ENCODE results near the gene KCTD17.
A peak's percentile ranks its signal among the peaks of the same experiment; 100 is the strongest.

KCTD17 gene

DNA sequence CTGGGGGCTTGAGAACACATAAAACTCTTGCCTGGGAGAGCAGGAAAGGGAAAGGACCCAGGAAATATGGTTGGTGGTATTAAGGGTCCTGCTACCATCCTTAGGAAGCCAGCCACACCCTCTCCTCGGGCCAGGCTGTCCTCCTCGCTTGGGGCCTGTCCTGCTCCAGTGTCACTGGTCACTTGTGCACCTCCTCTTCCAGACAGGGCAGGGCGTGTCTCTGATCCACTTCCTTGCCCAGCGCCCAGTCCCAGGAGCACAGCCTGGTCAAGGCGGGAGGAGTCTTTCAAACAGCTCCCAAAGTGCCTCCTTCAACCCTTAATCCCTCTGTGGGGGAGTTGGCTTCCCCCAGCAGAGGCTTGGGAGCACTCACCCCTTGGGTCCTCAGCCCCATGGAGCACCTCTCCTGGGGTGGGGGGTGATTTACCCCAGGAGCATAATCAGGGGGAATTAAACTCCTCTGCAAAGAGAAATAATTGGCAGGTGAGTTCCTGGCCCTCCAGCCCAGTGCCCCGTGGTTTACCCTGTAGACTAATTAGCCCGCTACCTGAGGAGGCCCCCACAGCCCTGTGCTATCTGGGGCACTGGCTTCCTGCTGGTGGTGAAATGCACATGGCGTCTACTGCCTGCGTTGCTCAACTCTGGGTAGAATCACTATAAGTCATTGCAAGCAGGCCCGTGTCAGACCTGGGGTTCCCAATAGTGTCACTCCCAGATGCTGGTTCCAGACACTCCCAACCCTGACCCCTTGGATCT is 49.9 kb downstream of the KCTD17 start:
- POLR2A ChIA-PET, result no interaction called here
- Histone ChIP-seq H3K9me3 (ENCODE audit: control extremely low read depth in 1 of 5, control insufficient read depth in 4 of 5, insufficient read depth in 2 of 5, low read depth in 1 of 5, low read length in 4 of 5) (no peaks in the 10 kb centered on the region), H3K4me1 (ENCODE audit: control extremely low read depth in 1 of 4, control insufficient read depth in 4 of 4, insufficient read depth in 4 of 4, low read length in 3 of 4) (no peaks in the 10 kb centered on the region), H3K27ac (ENCODE audit: insufficient read depth in 1 of 2, low read depth in 1 of 2, low read length in 2 of 2, poor library complexity in 1 of 2, severe bottlenecking in 2 of 2) (no peak overlapping the region), H3K4me3 (ENCODE audit: control insufficient read depth in 1 of 7, extremely low read depth in 1 of 7, insufficient read depth in 4 of 7, low read depth in 2 of 7, low read length in 6 of 7) (no peak overlapping the region), H3K36me3 (ENCODE audit: control insufficient read depth in 4 of 4, insufficient read depth in 4 of 4, low read length in 3 of 4) (no peaks in the 10 kb centered on the region), H3K27me3 (replicated peaks in 2 of 5; ENCODE audit: control insufficient read depth in 4 of 5, insufficient read depth in 5 of 5, low read length in 4 of 5) (peaks cover 0 to 21% (median 7%) of the 10 kb centered on the region in 5 experiments)
- CTCF ChIA-PET, result interaction anchor here (1.0 to 1.1 kb wide), 2 partner anchors 14 to 22 kb away, joined by 3 read pairs; no protein-coding TSS in a partner anchor
- DNase-seq, result no peak
- 91% methylated on average over 7 of the region's 10 CpGs for WGBS (ENCODE audit: insufficient coverage)

DNA sequence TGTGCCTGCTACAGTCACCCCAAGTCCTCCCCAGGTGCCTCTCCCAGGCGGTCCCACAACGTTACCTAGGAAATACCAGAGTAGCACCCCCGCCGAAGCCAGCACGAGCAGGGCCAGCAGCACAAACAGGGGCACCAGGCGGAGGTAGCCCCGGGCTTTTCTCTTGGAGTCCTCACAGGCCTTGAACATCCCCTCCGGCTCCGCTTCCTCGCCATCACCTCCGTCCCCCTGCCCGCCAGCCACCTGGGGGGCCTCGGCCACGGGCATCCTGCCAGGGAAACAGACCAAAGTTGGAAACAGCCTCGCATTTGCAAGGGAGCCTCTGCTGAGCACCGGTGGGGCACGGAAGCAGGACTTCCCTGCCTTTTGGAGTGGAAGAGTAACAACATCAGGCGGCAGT is 51.6 kb downstream of the KCTD17 start:
- ChIA-PET POLR2A (no interaction called here), CTCF (interaction anchor here (1.1 to 1.5 kb wide), 2 partner anchors 18 to 392 kb away, joined by 3 read pairs; no protein-coding TSS in a partner anchor)
- no peak overlapping the region for H3K27ac ChIP-seq (ENCODE audit: insufficient read depth in 1 of 2, low read depth in 1 of 2, low read length in 2 of 2, poor library complexity in 1 of 2, severe bottlenecking in 2 of 2)
- WGBS (ENCODE audit: insufficient coverage), result 76% methylated on average over 13 of the region's 18 CpGs
- no peaks in the 10 kb centered on the region for H3K9me3 ChIP-seq (ENCODE audit: control extremely low read depth in 1 of 5, control insufficient read depth in 4 of 5, insufficient read depth in 2 of 5, low read depth in 1 of 5, low read length in 4 of 5)
- DNase-seq, result no peak
- no peak overlapping the region for H3K4me3 ChIP-seq (ENCODE audit: control insufficient read depth in 1 of 7, extremely low read depth in 1 of 7, insufficient read depth in 4 of 7, low read depth in 2 of 7, low read length in 6 of 7)
- no peaks in the 10 kb centered on the region for H3K36me3 ChIP-seq (ENCODE audit: control insufficient read depth in 4 of 4, insufficient read depth in 4 of 4, low read length in 3 of 4)
- no peaks in the 10 kb centered on the region for H3K4me1 ChIP-seq (ENCODE audit: control extremely low read depth in 1 of 4, control insufficient read depth in 4 of 4, insufficient read depth in 4 of 4, low read length in 3 of 4)
- peaks cover 0 to 8% (median 3%) of the 10 kb centered on the region in 5 experiments for H3K27me3 ChIP-seq (replicated peaks in 2 of 5; ENCODE audit: control insufficient read depth in 4 of 5, insufficient read depth in 5 of 5, low read length in 4 of 5)

DNA sequence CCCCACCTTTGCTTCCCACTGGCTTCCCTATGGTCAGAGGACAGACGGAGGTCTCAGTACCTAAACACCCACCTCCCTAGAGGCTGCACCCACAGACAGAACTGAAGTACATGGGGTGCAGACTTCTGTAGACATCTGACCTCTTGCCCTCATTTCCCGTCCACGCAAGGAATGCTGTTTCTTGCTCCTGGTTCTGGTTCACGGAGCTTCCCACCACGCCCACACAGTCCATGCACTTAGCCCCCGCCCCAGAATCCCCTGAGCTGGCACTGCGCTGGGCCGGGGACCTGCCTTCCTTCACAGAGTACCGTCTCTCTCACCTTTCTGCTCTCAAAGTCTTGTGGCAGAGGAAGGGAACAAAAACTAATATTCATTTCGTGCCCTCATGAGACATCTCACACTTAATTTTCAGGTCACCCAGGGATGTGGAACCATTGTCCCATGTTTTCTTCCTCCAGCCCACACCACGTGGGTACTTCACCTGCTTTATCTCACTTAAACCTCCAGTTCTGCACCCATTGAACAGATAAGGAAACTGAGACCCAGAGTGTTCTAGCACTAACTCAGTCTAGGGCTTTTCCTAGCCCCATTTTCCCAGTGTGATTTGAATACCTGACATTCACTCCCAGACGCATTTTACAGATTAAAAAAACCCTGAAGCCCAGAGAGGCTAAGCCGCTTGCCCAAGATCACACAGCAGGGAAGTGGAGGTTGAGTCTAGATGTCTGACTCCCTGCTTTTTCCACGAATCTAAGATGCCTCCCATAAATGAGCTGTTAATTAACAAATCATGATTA is 52.3 kb downstream of the KCTD17 start:
- 86% methylated on average over 10 of the region's 14 CpGs for WGBS (ENCODE audit: insufficient coverage)
- CTCF ChIA-PET, result interaction anchor here (0.6 to 1.5 kb wide), 4 partner anchors 10 to 465 kb away, joined by 3 to 4 read pairs (median 4); no protein-coding TSS in a partner anchor

DNA sequence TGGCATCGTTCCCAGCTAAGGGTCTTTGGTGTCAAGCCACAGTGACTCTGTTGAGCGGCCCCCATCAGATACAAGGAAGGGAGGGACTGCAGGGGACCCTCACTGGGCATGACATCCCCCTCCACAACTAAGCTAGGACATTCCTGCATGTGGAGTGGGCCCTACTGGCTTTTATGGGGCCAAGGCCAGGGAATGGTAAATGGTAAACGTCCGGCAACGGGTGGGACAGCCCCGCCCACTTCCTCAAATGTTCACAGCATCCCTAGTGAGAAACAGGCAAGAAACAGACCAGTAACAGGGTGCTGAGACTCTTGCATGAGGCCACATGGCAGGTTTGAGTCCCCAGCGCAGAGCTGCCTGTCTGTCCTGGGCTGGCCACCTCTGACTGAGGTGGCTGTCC is 53.6 kb downstream of the KCTD17 start:
- CTCF ChIA-PET, result interaction anchor here (1.0 to 1.3 kb wide), 2 partner anchors 11 to 25 kb away, joined by 4 to 5 read pairs; no protein-coding TSS in a partner anchor
- WGBS (ENCODE audit: insufficient coverage), result 53% methylated on average over 5 of the region's 7 CpGs

More for the DNA sequence above, 52.3 kb downstream of the KCTD17 start:
- Histone ChIP-seq H3K4me1 (ENCODE audit: control extremely low read depth in 1 of 4, control insufficient read depth in 4 of 4, insufficient read depth in 4 of 4, low read length in 3 of 4) (no peaks in the 10 kb centered on the region), H3K4me3 (ENCODE audit: control insufficient read depth in 1 of 7, extremely low read depth in 1 of 7, insufficient read depth in 4 of 7, low read depth in 2 of 7, low read length in 6 of 7) (no peak overlapping the region), H3K36me3 (ENCODE audit: control insufficient read depth in 4 of 4, insufficient read depth in 4 of 4, low read length in 3 of 4) (no peaks in the 10 kb centered on the region), H3K9me3 (ENCODE audit: control extremely low read depth in 1 of 5, control insufficient read depth in 4 of 5, insufficient read depth in 2 of 5, low read depth in 1 of 5, low read length in 4 of 5) (no peaks in the 10 kb centered on the region), H3K27ac (ENCODE audit: insufficient read depth in 1 of 2, low read depth in 1 of 2, low read length in 2 of 2, poor library complexity in 1 of 2, severe bottlenecking in 2 of 2) (no peak overlapping the region), H3K27me3 (replicated peaks in 2 of 5; ENCODE audit: control insufficient read depth in 4 of 5, insufficient read depth in 5 of 5, low read length in 4 of 5) (peaks cover 0 to 3% (median 0%) of the 10 kb centered on the region in 5 experiments)
- POLR2A ChIA-PET, result no interaction called here
- no peak for DNase-seq

DNA sequence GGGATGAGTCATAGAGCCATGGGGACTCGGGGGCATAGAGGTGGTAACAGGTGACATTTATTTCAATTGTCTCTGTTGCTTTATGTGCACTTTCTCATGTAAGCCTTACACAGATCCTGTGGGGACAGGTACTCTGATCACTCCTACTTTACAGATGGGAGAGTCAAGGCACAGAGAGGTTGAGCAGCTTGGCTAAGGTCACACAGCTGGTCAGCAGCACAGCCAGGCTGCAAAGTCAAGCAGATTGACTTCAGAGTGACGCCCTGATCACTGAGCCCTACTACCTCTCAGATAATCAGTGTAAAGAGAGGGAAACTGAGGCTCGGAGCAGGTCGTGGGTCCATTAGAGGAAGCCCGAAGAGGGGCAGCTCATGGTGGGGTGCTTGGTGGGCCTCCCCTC is 54.4 kb downstream of the KCTD17 start:
- H3K27ac ChIP-seq (ENCODE audit: insufficient read depth in 1 of 2, low read depth in 1 of 2, low read length in 2 of 2, poor library complexity in 1 of 2, severe bottlenecking in 2 of 2), result no peak overlapping the region
- WGBS (ENCODE audit: insufficient coverage), result 100% methylated on average over 1 of the region's 5 CpGs
- POLR2A ChIA-PET, result no interaction called here
- DNase-seq, result no peak
- CTCF ChIA-PET, result interaction anchor here (0.8 to 1.3 kb wide), 2 partner anchors 14 to 26 kb away, joined by 3 to 5 read pairs; no protein-coding TSS in a partner anchor
- no peaks in the 10 kb centered on the region for H3K36me3 ChIP-seq (ENCODE audit: control insufficient read depth in 4 of 4, insufficient read depth in 4 of 4, low read length in 3 of 4)
- no peak overlapping the region for H3K4me3 ChIP-seq (ENCODE audit: control insufficient read depth in 1 of 7, extremely low read depth in 1 of 7, insufficient read depth in 4 of 7, low read depth in 2 of 7, low read length in 6 of 7)
- H3K9me3 ChIP-seq (ENCODE audit: control extremely low read depth in 1 of 5, control insufficient read depth in 4 of 5, insufficient read depth in 2 of 5, low read depth in 1 of 5, low read length in 4 of 5), result no peaks in the 10 kb centered on the region
- peaks cover 0 to 1% (median 0%) of the 10 kb centered on the region in 5 experiments for H3K27me3 ChIP-seq (replicated peaks in 2 of 5; ENCODE audit: control insufficient read depth in 4 of 5, insufficient read depth in 5 of 5, low read length in 4 of 5)
- no peaks in the 10 kb centered on the region for H3K4me1 ChIP-seq (ENCODE audit: control extremely low read depth in 1 of 4, control insufficient read depth in 4 of 4, insufficient read depth in 4 of 4, low read length in 3 of 4)

More for the DNA sequence above, 53.6 kb downstream of the KCTD17 start:
- Histone ChIP-seq H3K4me1 (ENCODE audit: control extremely low read depth in 1 of 4, control insufficient read depth in 4 of 4, insufficient read depth in 4 of 4, low read length in 3 of 4) (no peaks in the 10 kb centered on the region), H3K4me3 (ENCODE audit: control insufficient read depth in 1 of 7, extremely low read depth in 1 of 7, insufficient read depth in 4 of 7, low read depth in 2 of 7, low read length in 6 of 7) (no peak overlapping the region), H3K27me3 (replicated peaks in 2 of 5; ENCODE audit: control insufficient read depth in 4 of 5, insufficient read depth in 5 of 5, low read length in 4 of 5) (peaks cover 0 to 1% (median 0%) of the 10 kb centered on the region in 5 experiments), H3K9me3 (ENCODE audit: control extremely low read depth in 1 of 5, control insufficient read depth in 4 of 5, insufficient read depth in 2 of 5, low read depth in 1 of 5, low read length in 4 of 5) (no peaks in the 10 kb centered on the region), H3K27ac (ENCODE audit: insufficient read depth in 1 of 2, low read depth in 1 of 2, low read length in 2 of 2, poor library complexity in 1 of 2, severe bottlenecking in 2 of 2) (no peak overlapping the region), H3K36me3 (ENCODE audit: control insufficient read depth in 4 of 4, insufficient read depth in 4 of 4, low read length in 3 of 4) (no peaks in the 10 kb centered on the region)
- POLR2A ChIA-PET, result no interaction called here
- peak in 1 of 3 donors; percentile 10 for DNase-seq

DNA sequence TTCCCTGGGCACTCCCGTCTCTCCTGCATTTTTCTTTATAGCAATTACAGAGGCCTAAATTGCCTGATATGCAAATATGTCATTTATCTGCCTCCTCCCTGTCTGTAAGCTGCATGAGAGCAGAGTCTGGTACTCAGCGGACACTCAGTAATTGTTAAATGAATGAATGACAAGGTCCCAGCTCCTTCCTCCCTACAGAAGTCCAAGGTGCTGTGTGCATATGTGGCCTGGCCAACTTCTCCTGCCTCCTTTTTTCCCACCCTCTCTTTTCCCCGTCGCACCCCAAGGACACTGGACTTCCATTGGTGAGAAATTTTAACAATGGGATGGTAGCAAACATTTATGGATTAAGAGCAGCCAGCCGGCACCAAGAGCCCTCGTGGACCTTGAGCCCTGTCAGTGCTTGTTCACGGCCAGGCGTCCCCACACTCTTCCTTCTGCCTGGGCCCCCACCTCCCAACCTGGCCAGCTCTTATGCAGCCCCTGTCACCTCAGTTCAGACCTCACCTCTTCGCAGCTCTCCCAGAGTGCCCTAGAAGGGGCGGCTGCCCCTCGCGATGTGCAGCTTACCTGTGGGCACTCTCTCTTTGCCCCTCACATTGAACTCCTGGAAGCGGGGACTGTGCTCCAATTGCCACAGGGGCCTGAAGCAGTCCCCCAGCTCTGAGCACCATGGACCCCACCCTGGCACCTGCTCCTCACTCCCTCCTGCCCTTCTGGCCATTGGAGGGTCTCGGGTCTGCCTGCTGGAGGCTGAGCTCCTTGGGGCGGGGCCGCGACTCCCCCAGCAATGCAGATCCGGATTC is 56.5 kb downstream of the KCTD17 start:
- ChIA-PET CTCF (interaction anchor here (1.2 kb wide), 1 partner anchor 91 kb away, joined by 4 read pairs; no protein-coding TSS in a partner anchor), POLR2A (no interaction called here)
- 97% methylated on average over 10 of the region's 18 CpGs for WGBS (ENCODE audit: insufficient coverage)
- no peak overlapping the region for H3K27ac ChIP-seq (ENCODE audit: insufficient read depth in 1 of 2, low read depth in 1 of 2, low read length in 2 of 2, poor library complexity in 1 of 2, severe bottlenecking in 2 of 2)
- H3K4me1 ChIP-seq (ENCODE audit: control extremely low read depth in 1 of 4, control insufficient read depth in 4 of 4, insufficient read depth in 4 of 4, low read length in 3 of 4), result no peaks in the 10 kb centered on the region
- no peak for DNase-seq
- H3K36me3 ChIP-seq (ENCODE audit: control insufficient read depth in 4 of 4, insufficient read depth in 4 of 4, low read length in 3 of 4), result no peaks in the 10 kb centered on the region
- no peaks in the 10 kb centered on the region for H3K27me3 ChIP-seq (replicated peaks in 2 of 5; ENCODE audit: control insufficient read depth in 4 of 5, insufficient read depth in 5 of 5, low read length in 4 of 5)
- no peaks in the 10 kb centered on the region for H3K9me3 ChIP-seq (ENCODE audit: control extremely low read depth in 1 of 5, control insufficient read depth in 4 of 5, insufficient read depth in 2 of 5, low read depth in 1 of 5, low read length in 4 of 5)
- no peak overlapping the region for H3K4me3 ChIP-seq (ENCODE audit: control insufficient read depth in 1 of 7, extremely low read depth in 1 of 7, insufficient read depth in 4 of 7, low read depth in 2 of 7, low read length in 6 of 7)
